ENCODE measurements around the gene PUM2.

- TF ChIP-seq POLR2A (IDR thresholded peaks at IDR 0.05) (no peak), CTCF (IDR thresholded peaks at IDR 0.05) (no peak), POLR2AphosphoS5 (IDR thresholded peaks at IDR 0.05; ENCODE audit: insufficient read depth in 1 of 2, low read depth in 1 of 2) (no peak)
These were observed 140.2 kb downstream of the PUM2 start for GRCh38 chr2:20210462-20210861.

All from vagina (tissue), 2 donors.